ENCODE data around the gene ITGAX.

The ITGAX gene

DNA sequence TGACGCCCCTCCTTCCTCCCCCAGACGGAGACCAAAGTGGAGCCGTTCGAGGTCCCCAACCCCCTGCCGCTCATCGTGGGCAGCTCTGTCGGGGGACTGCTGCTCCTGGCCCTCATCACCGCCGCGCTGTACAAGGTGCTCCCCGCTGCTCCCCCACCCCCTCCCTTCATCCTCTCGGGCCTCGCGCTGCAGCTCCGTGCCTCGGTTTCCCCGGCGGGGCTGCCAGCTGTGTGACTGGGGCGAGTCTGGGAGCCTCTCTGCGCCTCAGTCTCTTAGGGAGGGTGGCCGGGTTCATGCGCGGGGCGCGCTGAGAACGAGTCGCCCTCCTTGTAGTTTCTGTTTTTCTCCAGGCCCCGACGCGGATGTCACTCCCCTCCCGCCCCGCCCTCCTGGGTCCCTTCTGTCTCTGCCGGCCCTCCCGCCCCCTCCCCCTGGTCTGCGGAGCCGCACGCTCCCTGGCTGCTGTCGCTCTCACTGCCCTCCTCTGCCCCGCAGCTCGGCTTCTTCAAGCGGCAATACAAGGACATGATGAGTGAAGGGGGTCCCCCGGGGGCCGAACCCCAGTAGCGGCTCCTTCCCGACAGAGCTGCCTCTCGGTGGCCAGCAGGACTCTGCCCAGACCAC is 23.7 kb upstream of the ITGAX start:
- Histone ChIP-seq H3K27ac (replicated peaks) (no peak overlapping the region), H3K27me3 (ENCODE audit: insufficient read depth, poor library complexity, severe bottlenecking) (peaks cover 8% of the 10 kb centered on the region), H3K4me3 (replicated peaks; ENCODE audit: insufficient read depth, low read length) (peak overlapping the region; percentile 40)
- TF ChIP-seq SPI1 (IDR thresholded peaks at IDR 0.05; ENCODE audit: borderline replicate concordance, low read depth) (no peak), GABPA (IDR thresholded peaks at IDR 0.05; ENCODE audit: low read depth) (no peak), POLR2AphosphoS5 (IDR thresholded peaks at IDR 0.05; ENCODE audit: low read depth) (no peak)
- TF ChIP-seq, protein P1, sequence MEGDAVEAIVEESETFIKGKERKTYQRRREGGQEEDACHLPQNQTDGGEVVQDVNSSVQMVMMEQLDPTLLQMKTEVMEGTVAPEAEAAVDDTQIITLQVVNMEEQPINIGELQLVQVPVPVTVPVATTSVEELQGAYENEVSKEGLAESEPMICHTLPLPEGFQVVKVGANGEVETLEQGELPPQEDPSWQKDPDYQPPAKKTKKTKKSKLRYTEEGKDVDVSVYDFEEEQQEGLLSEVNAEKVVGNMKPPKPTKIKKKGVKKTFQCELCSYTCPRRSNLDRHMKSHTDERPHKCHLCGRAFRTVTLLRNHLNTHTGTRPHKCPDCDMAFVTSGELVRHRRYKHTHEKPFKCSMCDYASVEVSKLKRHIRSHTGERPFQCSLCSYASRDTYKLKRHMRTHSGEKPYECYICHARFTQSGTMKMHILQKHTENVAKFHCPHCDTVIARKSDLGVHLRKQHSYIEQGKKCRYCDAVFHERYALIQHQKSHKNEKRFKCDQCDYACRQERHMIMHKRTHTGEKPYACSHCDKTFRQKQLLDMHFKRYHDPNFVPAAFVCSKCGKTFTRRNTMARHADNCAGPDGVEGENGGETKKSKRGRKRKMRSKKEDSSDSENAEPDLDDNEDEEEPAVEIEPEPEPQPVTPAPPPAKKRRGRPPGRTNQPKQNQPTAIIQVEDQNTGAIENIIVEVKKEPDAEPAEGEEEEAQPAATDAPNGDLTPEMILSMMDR (IDR thresholded peaks at IDR 0.05; ENCODE audit: insufficient read depth, low read length): no peak
- TF ChIP-seq, protein P2, sequence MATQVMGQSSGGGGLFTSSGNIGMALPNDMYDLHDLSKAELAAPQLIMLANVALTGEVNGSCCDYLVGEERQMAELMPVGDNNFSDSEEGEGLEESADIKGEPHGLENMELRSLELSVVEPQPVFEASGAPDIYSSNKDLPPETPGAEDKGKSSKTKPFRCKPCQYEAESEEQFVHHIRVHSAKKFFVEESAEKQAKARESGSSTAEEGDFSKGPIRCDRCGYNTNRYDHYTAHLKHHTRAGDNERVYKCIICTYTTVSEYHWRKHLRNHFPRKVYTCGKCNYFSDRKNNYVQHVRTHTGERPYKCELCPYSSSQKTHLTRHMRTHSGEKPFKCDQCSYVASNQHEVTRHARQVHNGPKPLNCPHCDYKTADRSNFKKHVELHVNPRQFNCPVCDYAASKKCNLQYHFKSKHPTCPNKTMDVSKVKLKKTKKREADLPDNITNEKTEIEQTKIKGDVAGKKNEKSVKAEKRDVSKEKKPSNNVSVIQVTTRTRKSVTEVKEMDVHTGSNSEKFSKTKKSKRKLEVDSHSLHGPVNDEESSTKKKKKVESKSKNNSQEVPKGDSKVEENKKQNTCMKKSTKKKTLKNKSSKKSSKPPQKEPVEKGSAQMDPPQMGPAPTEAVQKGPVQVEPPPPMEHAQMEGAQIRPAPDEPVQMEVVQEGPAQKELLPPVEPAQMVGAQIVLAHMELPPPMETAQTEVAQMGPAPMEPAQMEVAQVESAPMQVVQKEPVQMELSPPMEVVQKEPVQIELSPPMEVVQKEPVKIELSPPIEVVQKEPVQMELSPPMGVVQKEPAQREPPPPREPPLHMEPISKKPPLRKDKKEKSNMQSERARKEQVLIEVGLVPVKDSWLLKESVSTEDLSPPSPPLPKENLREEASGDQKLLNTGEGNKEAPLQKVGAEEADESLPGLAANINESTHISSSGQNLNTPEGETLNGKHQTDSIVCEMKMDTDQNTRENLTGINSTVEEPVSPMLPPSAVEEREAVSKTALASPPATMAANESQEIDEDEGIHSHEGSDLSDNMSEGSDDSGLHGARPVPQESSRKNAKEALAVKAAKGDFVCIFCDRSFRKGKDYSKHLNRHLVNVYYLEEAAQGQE (IDR thresholded peaks at IDR 0.05; ENCODE audit: insufficient replicate concordance, low read depth): no peak
- no peak for DNase-seq (ENCODE audit: low read depth in 1 of 2, low spot score in 1 of 2)

DNA sequence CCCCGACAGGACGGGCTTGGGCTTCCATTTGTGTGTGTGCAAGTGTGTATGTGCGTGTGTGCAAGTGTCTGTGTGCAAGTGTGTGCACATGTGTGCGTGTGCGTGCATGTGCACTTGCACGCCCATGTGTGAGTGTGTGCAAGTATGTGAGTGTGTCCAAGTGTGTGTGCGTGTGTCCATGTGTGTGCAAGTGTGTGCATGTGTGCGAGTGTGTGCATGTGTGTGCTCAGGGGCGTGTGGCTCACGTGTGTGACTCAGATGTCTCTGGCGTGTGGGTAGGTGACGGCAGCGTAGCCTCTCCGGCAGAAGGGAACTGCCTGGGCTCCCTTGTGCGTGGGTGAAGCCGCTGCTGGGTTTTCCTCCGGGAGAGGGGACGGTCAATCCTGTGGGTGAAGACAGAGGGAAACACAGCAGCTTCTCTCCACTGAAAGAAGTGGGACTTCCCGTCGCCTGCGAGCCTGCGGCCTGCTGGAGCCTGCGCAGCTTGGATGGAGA is 23.1 kb upstream of the ITGAX start:
- TF ChIP-seq POLR2AphosphoS5 (IDR thresholded peaks at IDR 0.05; ENCODE audit: low read depth): no peak
- TF ChIP-seq, protein P2 (IDR thresholded peaks at IDR 0.05; ENCODE audit: insufficient replicate concordance, low read depth): no peak
- TF ChIP-seq GABPA (IDR thresholded peaks at IDR 0.05; ENCODE audit: low read depth): no peak
- TF ChIP-seq SPI1 (IDR thresholded peaks at IDR 0.05; ENCODE audit: borderline replicate concordance, low read depth): no peak
- TF ChIP-seq, protein P1 (IDR thresholded peaks at IDR 0.05; ENCODE audit: insufficient read depth, low read length): no peak
- peak overlapping the region; percentile 40 for H3K4me3 ChIP-seq (replicated peaks; ENCODE audit: insufficient read depth, low read length)

GRCh38 chr16:31332544-31332943 is 22.4 kb upstream of the ITGAX start:
- no peak overlapping the region for H3K27ac ChIP-seq (replicated peaks)

More for the DNA sequence above, 23.1 kb upstream of the ITGAX start:
- no peak for DNase-seq (ENCODE audit: low read depth in 1 of 2, low spot score in 1 of 2)
- H3K27ac ChIP-seq (replicated peaks): no peak overlapping the region
- H3K27me3 ChIP-seq (ENCODE audit: insufficient read depth, poor library complexity, severe bottlenecking): peaks cover 8% of the 10 kb centered on the region

More at GRCh38 chr16:31332544-31332943, 22.4 kb upstream of the ITGAX start:
- peaks cover 8% of the 10 kb centered on the region for H3K27me3 ChIP-seq (ENCODE audit: insufficient read depth, poor library complexity, severe bottlenecking)
- DNase-seq (ENCODE audit: low read depth in 1 of 2, low spot score in 1 of 2): no peak
- no peak overlapping the region for H3K4me3 ChIP-seq (replicated peaks; ENCODE audit: insufficient read depth, low read length)
- no peak for TF ChIP-seq SPI1 (IDR thresholded peaks at IDR 0.05; ENCODE audit: borderline replicate concordance, low read depth)
- TF ChIP-seq, protein P2 (IDR thresholded peaks at IDR 0.05; ENCODE audit: insufficient replicate concordance, low read depth): no peak
- TF ChIP-seq, protein P1 (IDR thresholded peaks at IDR 0.05; ENCODE audit: insufficient read depth, low read length): no peak
